PFSK-1 (cell line): Measurements from ENCODE around the gene CCHCR1.

Experiments
- FOXP2 ChIP-seq: optimal IDR thresholded peaks from 2 replicates; pipeline ENCODE3; 2011; ENCODE audit warnings: borderline replicate concordance, control low read depth, inconsistent platforms; ENCODE audit not compliant: insufficient read depth; ENCODE audit errors: extremely low read length, extremely low read depth
- POLR2AphosphoS5 ChIP-seq: IDR thresholded peaks from 2 replicates; pipeline ENCODE4 v1.6.1; 2012; ENCODE audit warnings: low read depth, mild to moderate bottlenecking, control low read depth, low read length, moderate library complexity
- REST ChIP-seq, 2 experiments: IDR thresholded peaks; 2 replicates each; pipeline versions ENCODE4 v1.6.1 to v1.8.0; 2011 to 2012; ENCODE audit warnings: low read depth in 2 of 2, low read length in 2 of 2, control low read depth in 1 of 2, inconsistent platforms in 1 of 2, mild to moderate bottlenecking in 1 of 2, moderate library complexity in 1 of 2; ENCODE audit not compliant: insufficient read depth in 1 of 2
- SIN3A ChIP-seq: IDR thresholded peaks from 2 replicates; pipeline ENCODE4 v1.6.1; 2012; ENCODE audit warnings: mild to moderate bottlenecking, low read length, moderate library complexity, borderline replicate concordance; ENCODE audit not compliant: insufficient read depth
- TAF1 ChIP-seq: IDR thresholded peaks from 2 replicates; pipeline ENCODE4 v1.6.1; 2012; ENCODE audit warnings: low read length, control low read depth, borderline replicate concordance; ENCODE audit not compliant: insufficient read depth

The CCHCR1 gene

GRCh38 chr6:31165986-31166385 lies 8.4 kb upstream of the CCHCR1 start:
- TF ChIP-seq SIN3A, result no peak

- no peak for TF ChIP-seq REST (IDR thresholded peaks at IDR 0.05; ENCODE audit: insufficient read depth in 1 of 2, low read depth in 2 of 2, low read length in 2 of 2)
- TF ChIP-seq TAF1, result no peak
- no peak for TF ChIP-seq SIN3A
- no peak for TF ChIP-seq FOXP2
- TF ChIP-seq POLR2AphosphoS5, result no peak
Measured at GRCh38 chr6:31163922-31164321, 6.3 kb upstream of the CCHCR1 start.

- no peak for TF ChIP-seq REST (IDR thresholded peaks at IDR 0.05; ENCODE audit: insufficient read depth in 1 of 2, low read depth in 2 of 2, low read length in 2 of 2)
- TF ChIP-seq POLR2AphosphoS5, result no peak
- TF ChIP-seq SIN3A, result no peak
- TF ChIP-seq FOXP2, result no peak
- no peak for TF ChIP-seq TAF1
Measured at GRCh38 chr6:31162463-31163165, 5.0 kb upstream of the CCHCR1 start.

GRCh38 chr6:31161216-31162126 lies 3.9 kb upstream of the CCHCR1 start:
- TF ChIP-seq SIN3A (no peak), REST (IDR thresholded peaks at IDR 0.05; ENCODE audit: insufficient read depth in 1 of 2, low read depth in 2 of 2, low read length in 2 of 2) (no peak), FOXP2 (no peak), TAF1 (no peak), POLR2AphosphoS5 (no peak)

- TF ChIP-seq REST (IDR thresholded peaks at IDR 0.05; ENCODE audit: insufficient read depth in 1 of 2, low read depth in 2 of 2, low read length in 2 of 2), result no peak
- peak; percentile 45; the same call in 1 of the 2 replicates for TF ChIP-seq POLR2AphosphoS5
Measured at GRCh38 chr6:31158863-31159855, 1.6 kb upstream of the CCHCR1 start.
